ENCODE results near the gene ADD3. TPM values are rescaled to one million over a fixed set of nuclear protein-coding genes. Genes with fewer than 3 reads are reported as not detected.
"Not testable (repeated sequence)": the region's sequence is repeated elsewhere in the genome, so short reads cannot be mapped to it uniquely, and the experiment has no call there.

Gene ADD3
- total RNA-seq, 1 experiment from 2014 or later = 14.1 TPM

GRCh38 chr10:110091830-110092229 lies 84.0 kb downstream of the ADD3 start:
- no peak for DNase-seq
- Histone ChIP-seq H3K27me3 (no peaks in the 10 kb centered on the region), H3K36me3 (no peaks in the 10 kb centered on the region), H3K9me3 (no peaks in the 10 kb centered on the region), H3K4me3 (no peak overlapping the region)

DNA sequence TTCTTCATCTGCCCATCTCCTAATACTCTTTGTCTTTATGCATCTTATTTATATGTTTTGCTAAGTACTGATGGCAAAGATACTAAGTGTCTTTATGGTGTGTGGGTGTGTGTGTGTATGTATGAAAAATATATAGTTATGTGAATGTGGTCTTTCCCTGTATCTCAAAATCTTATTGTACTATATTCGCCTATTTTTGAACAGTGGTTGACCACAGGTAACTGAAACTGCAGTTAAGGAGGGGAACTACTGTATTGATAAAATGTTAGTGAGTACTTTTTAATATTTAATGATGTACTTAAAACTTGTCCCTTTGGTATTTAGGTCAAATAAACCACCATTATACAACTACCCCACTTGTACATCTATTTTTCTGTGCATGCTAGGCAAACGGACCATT lies 85.9 kb downstream of the ADD3 start:
- H3K4me3 ChIP-seq = no peak overlapping the region
- H3K27me3 ChIP-seq = no peaks in the 10 kb centered on the region
- no peak for DNase-seq
- H3K9me3 ChIP-seq = no peaks in the 10 kb centered on the region
- H3K36me3 ChIP-seq = no peaks in the 10 kb centered on the region

GRCh38 chr10:110094786-110095185 lies 87.0 kb downstream of the ADD3 start:
- Histone ChIP-seq H3K9me3 (no peaks in the 10 kb centered on the region), H3K4me3 (no peak overlapping the region), H3K27me3 (no peaks in the 10 kb centered on the region), H3K36me3 (no peaks in the 10 kb centered on the region)
- no peak for DNase-seq

- H3K9me3 ChIP-seq = no peaks in the 10 kb centered on the region
- DNase-seq = no peak
- H3K4me3 ChIP-seq = no peak overlapping the region
- H3K27me3 ChIP-seq = no peaks in the 10 kb centered on the region
- H3K36me3 ChIP-seq = no peaks in the 10 kb centered on the region
These were observed 93.8 kb downstream of the ADD3 start for GRCh38 chr10:110101464-110102144.

GRCh38 chr10:110103921-110104461 lies 96.2 kb downstream of the ADD3 start:
- Histone ChIP-seq H3K27me3 (no peaks in the 10 kb centered on the region), H3K9me3 (no peaks in the 10 kb centered on the region), H3K36me3 (no peaks in the 10 kb centered on the region), H3K4me3 (no peak overlapping the region)
- DNase-seq = no peak

DNA sequence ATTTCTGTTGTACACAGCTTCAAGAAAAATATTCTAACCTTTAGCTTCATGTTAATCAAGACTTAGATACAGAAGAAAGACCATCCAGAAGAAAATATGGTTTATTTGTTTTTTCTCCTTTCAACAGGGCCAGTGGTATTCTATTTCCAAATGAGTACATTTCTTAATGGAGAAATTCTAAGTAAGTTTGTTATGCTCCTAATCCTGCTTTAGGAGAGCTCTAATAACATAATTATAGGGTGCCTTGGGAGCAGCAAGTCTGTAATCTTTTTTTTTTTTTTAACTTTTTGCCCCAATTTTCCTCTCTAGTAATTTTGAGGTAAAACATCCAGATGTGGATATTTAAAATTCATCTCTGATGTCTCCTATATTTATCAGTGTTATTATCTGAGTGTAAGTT lies 98.1 kb downstream of the ADD3 start:
- H3K4me3 ChIP-seq = no peak overlapping the region
- no peaks in the 10 kb centered on the region for H3K36me3 ChIP-seq
- H3K9me3 ChIP-seq = no peaks in the 10 kb centered on the region
- DNase-seq = no peak
- no peaks in the 10 kb centered on the region for H3K27me3 ChIP-seq

DNA sequence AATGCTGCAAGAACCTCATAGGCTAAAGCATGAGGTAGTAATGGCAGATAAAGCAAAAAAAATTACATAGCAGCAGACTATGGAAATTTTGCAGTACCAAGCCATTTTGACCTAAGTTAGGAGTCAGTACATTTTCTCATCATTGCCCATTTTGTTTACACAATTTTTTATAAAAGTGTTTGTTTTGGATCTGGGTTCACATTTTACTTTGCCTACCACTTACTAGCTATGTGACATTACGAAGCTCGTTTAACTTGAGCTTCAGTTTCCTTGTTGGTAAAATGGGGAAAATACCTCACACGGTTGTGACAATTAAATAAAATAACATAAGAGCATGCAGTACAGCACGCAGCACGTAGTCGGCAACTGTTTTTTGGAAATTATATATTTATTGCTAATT lies 99.6 kb downstream of the ADD3 start:
- Histone ChIP-seq H3K36me3 (no peaks in the 10 kb centered on the region), H3K9me3 (no peaks in the 10 kb centered on the region), H3K27me3 (no peaks in the 10 kb centered on the region), H3K4me3 (no peak overlapping the region)
- no peak for DNase-seq

DNA sequence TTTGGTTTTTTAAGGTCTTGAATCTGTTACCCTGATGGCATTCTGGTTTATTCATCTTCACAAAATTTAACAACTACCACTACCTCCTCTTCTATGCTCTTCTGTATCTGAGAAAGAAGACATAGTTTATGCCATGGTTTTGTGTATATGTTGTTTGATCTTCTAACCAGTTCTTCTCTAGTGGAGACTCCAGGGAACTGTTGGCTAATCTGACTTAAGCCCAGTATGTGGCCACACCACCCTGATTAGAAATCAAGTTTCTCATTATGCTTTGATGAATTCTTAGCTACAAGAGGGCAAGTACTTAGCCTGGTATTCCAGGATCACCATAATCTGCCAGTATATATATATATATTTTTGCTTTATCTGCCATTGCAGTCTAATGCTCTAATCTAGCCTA lies 100.1 kb downstream of the ADD3 start:
- Histone ChIP-seq H3K36me3 (no peaks in the 10 kb centered on the region), H3K27me3 (no peaks in the 10 kb centered on the region), H3K4me3 (no peak overlapping the region), H3K9me3 (no peaks in the 10 kb centered on the region)
- DNase-seq = no peak

DNA sequence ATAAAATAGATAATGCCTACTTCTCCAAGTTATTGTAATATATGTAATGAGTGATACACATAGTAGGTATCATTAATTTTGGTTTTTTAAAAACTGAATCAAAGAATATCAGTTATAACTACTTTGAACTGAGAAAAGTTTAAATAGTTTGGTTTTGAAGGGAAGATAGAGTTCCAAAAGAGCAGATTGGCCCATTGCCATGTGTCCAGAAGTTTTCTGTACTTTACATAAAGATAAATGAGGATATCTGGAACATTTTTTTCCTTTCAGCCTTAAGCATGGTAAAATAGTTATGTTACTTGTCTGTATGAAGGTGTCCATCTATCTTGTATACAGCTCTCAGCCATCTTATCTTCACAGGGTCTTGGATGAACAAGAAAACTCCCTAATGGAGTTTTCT lies 101.7 kb downstream of the ADD3 start:
- H3K9me3 ChIP-seq = no peaks in the 10 kb centered on the region
- H3K36me3 ChIP-seq = no peaks in the 10 kb centered on the region
- H3K4me3 ChIP-seq = no peak overlapping the region
- DNase-seq = no peak
- H3K27me3 ChIP-seq = no peaks in the 10 kb centered on the region

DNA sequence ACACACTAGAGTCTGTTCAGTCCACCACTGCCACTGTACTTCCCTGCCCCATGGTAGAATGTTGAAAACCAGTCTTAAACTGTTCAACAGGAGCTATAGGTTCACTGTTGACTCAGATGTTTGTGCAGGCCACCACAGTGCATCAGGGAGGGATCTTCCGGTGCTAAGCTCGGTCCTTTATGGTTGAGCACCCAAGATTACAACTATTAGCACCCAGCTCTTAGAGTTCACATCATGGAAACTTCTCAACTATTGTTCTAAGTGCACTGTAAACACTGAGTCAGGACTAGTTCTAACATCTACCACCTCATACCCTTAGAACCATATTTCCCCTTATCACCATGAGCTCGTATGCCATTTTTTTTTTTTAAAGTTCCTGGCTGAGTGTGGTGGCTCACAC lies 102.6 kb downstream of the ADD3 start:
- H3K27me3 ChIP-seq = no peaks in the 10 kb centered on the region
- H3K4me3 ChIP-seq = no peak overlapping the region
- DNase-seq = no peak
- H3K36me3 ChIP-seq = no peaks in the 10 kb centered on the region
- no peaks in the 10 kb centered on the region for H3K9me3 ChIP-seq

GRCh38 chr10:110113670-110114337 lies 106.0 kb downstream of the ADD3 start:
- Histone ChIP-seq H3K27me3 (no peaks in the 10 kb centered on the region), H3K9me3 (no peaks in the 10 kb centered on the region), H3K36me3 (no peaks in the 10 kb centered on the region; the same call in 1 of the 2 replicates), H3K4me3 (no peak overlapping the region)
- no peak for DNase-seq

DNA sequence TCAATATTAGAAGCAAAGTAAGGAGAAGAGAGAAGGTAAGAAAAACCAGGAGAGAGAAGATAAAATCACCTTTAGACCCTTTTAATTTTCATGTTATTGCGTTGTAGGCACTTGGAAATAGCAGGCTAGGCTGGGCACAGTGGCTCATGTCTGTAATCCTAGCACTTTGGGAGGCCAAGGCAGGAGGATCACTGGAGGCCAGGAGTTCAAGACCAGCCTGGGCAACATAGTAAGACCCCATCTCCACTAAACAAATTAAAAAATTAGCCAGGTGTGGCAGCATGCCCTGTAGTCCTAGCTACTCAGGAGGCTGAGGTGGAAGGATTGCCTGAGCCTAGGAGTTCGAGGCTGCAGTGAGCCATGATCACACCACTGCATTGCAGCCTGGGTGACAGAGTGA lies 106.9 kb downstream of the ADD3 start:
- not testable (repeated sequence) for H3K27me3 ChIP-seq, DNase-seq, H3K9me3 ChIP-seq, H3K4me3 ChIP-seq, H3K36me3 ChIP-seq

DNA sequence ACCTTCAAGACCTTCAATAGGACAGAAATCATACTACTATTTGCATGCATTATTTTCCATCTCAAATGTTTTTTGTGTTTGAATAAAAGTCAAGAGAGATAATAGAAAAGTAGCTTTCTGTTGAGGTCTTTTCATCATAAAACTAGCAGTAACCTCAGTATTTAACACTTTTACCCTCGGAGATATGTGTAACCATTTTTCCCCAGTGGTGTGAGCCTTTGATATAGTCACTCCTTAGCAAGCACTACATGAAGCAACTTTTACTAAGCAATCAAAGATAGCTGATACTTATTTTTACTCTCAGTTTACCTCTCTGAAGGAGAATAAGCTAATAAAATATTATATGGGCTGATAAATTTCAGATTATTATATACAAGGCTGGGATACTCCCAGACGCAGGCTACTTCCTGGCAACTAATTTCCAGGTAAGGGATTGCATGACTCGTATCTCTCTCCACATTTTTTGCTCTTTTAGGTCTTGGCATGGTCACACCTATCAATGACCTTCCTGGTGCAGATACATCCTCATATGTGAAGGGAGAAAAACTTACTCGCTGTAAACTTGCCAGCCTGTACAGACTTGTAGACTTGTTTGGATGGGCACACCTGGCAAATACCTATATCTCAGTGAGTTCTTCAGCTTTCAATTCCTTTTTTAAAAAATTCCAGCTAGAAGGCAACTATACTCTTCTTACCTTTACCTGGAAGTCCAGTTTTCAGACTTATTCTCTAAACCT lies 108.2 kb downstream of the ADD3 start:
- Histone ChIP-seq H3K36me3 (no peaks in the 10 kb centered on the region; the same call in 1 of the 2 replicates), H3K4me3 (no peak overlapping the region)

GRCh38 chr10:110118891-110119621 lies 111.3 kb downstream of the ADD3 start:
- Histone ChIP-seq H3K36me3 (peaks cover 2% of the 10 kb centered on the region; the same call in 1 of the 2 replicates), H3K9me3 (no peaks in the 10 kb centered on the region), H3K27me3 (no peaks in the 10 kb centered on the region), H3K4me3 (no peak overlapping the region)
- no peak for DNase-seq

More for the DNA sequence above, 108.2 kb downstream of the ADD3 start:
- H3K9me3 ChIP-seq = no peaks in the 10 kb centered on the region
- DNase-seq = no peak
- H3K27me3 ChIP-seq = no peaks in the 10 kb centered on the region

DNA sequence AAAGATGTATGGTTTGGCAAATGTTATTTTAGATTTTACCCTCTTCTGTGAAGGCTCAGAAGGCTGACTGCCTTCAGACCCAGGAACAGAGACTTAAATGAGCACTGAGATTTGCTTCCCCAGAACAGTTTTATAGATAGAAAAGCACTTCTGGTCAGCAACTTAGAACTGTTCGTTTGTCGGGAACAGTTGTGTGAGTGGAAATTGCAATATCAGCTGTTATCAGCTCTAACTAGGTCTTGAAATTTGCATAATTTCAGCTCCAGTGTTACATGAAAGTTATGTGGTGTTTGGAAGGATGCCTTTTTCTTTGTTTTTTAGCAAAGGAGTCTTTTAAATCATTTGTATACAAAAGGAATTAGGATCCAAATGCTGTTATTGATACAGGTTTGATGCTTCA lies 115.8 kb downstream of the ADD3 start:
- no peak overlapping the region for H3K4me3 ChIP-seq
- no peaks in the 10 kb centered on the region for H3K27me3 ChIP-seq
- peaks cover 2% of the 10 kb centered on the region; the same call in 1 of the 2 replicates for H3K36me3 ChIP-seq
- no peaks in the 10 kb centered on the region for H3K9me3 ChIP-seq
- DNase-seq = no peak

- DNase-seq = no peak
- Histone ChIP-seq H3K36me3 (no peaks in the 10 kb centered on the region), H3K27me3 (no peaks in the 10 kb centered on the region), H3K9me3 (no peaks in the 10 kb centered on the region), H3K4me3 (no peak overlapping the region)
These were observed 121.7 kb downstream of the ADD3 start for GRCh38 chr10:110129490-110129889.

- DNase-seq = no peak
- Histone ChIP-seq H3K9me3 (no peaks in the 10 kb centered on the region), H3K27me3 (no peaks in the 10 kb centered on the region), H3K36me3 (no peaks in the 10 kb centered on the region), H3K4me3 (no peak overlapping the region)
These were observed 127.1 kb downstream of the ADD3 start for GRCh38 chr10:110134917-110135316.

All from MG63 (cell line).